ENCODE measurements around the gene ALKBH6. TPM values are rescaled to one million over a fixed set of nuclear protein-coding genes. Genes with fewer than 3 reads are reported as not detected.

ALKBH6 gene
- total and polyA plus RNA-seq, 9 of the 15 experiments (the other 6 are each of a cell fraction or from before 2014, with no cell fraction given) = 0.67 to 62.0 (median 34.5) TPM

- TF ChIP-seq ZNF518B (CRISPR knock-in tag; IDR thresholded peaks at IDR 0.05) (no peak), AFF1 (IDR thresholded peaks at IDR 0.05; ENCODE audit: low read depth in 1 of 2, partially characterized antibody in 2 of 2) (no peak), ZZZ3 (IDR thresholded peaks at IDR 0.05) (0 out of 2 replicates have a peak, but pooled peaks have one; percentile 23), SMARCE1 (IDR thresholded peaks at IDR 0.05) (no peak), HNRNPL (IDR thresholded peaks at IDR 0.05; ENCODE audit: low read depth, low read length) (no peak), ILK (tag; IDR thresholded peaks at IDR 0.05; ENCODE audit: borderline replicate concordance, low read depth) (no peak), ZBED1 (IDR thresholded peaks at IDR 0.05) (no peak; the same call in 1 of the 2 replicates), NFIX (CRISPR knock-in tag; IDR thresholded peaks at IDR 0.05; ENCODE audit: low read depth) (no peak), RUNX1 (IDR thresholded peaks at IDR 0.05; ENCODE audit: low read depth) (0 out of 2 replicates have a peak, but pooled peaks have one; percentile 11), HNRNPK (IDR thresholded peaks at IDR 0.05; ENCODE audit: low read depth, low read length, poor library complexity, severe bottlenecking) (no peak), ATF1 (CRISPR knock-in tag; IDR thresholded peaks at IDR 0.05) (peak; percentile 8; the same call in 1 of the 2 replicates), ATF1 (tag; IDR thresholded peaks at IDR 0.05) (no peak), SNRNP70 (optimal IDR thresholded peaks at IDR 0.05; ENCODE audit: low read depth, low read length) (no peak), NCOA4 (IDR thresholded peaks at IDR 0.05; ENCODE audit: partially characterized antibody) (no peak), ELK1 (CRISPR knock-in tag; IDR thresholded peaks at IDR 0.05) (no peak), SMAD2 (IDR thresholded peaks at IDR 0.05; ENCODE audit: low read depth, low read length) (no peak), TAF15 (IDR thresholded peaks at IDR 0.05; ENCODE audit: low read depth, low read length) (no peak), ZNF354B (CRISPR knock-in tag; IDR thresholded peaks at IDR 0.05) (no peak), L3MBTL2 (IDR thresholded peaks at IDR 0.05) (peak; percentile 73), ARNT (IDR thresholded peaks at IDR 0.05) (no peak), ZEB2 (IDR thresholded peaks at IDR 0.05) (no peak)
Observed at GRCh38 chr19:36054733-36055686, 41.0 kb upstream of the ALKBH6 start, which contains the start of gene WDR62 (continued).

Measured in K562 (cell line).